Stimulated activated CD8-positive, alpha-beta memory T cell treated with anti-CD3 and anti-CD28 coated beads, Interleukin-7, amount 100 ng/mL, for 48 hours (primary cell): Measurements from ENCODE around the gene KLHL20.

Experiments used
- DNase-seq, 2 donors: peaks; one replicate each; pipeline ENCODE4 v3.0.0-alpha.2; 2020; ENCODE audit warnings: low read depth in 1 of 2; ENCODE audit errors: extremely low read depth in 1 of 2

Gene KLHL20

DNA sequence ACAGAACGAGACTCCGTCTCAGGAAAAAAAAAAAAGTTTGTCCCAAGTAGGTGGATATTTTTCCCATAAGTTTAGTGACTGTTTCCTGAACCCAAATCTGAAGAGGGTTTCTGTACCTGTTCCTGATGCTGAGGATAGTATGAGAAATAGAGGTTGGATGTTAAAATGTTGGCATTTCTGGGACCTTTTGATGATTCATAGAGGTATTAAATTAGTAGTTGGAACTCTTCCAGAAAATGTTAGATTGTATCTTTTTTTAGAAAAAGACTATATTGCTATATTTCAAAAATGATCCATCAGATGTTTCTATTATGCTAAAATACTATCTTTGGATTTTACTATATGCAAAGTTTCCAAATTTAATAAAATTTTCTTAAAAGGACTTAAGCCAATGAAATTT, 112.8 kb downstream of the KLHL20 start:
- DNase-seq, result no peak

DNA sequence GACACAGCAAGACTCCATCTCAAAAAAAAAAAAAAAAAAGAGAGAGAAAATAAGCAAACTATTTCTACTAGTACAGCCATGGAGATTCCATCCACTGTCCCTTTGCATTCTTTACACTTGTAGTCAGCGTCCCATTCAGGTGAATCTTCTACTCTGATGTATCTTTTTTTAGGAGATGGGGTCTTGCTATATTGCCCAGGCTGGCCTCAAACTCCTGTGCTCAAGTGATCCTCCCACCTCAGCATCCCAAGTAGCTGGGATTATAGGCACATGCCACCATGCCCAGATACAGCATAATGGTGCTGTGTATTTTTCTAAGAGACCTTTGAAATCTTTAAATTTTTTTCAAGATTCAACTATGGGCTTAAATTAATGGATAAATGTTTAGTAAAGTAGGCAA, 118.0 kb downstream of the KLHL20 start:
- no peak for DNase-seq
